Measurements from ENCODE around the gene CEBPE.

GRCh38 chr14:23105348-23105824 is 13.7 kb downstream of the CEBPE start:
- TF ChIP-seq CTCF (IDR thresholded peaks at IDR 0.05) (no peak), POLR2A (IDR thresholded peaks at IDR 0.05) (no peak)

Data from right lobe of liver (tissue), 4 donors.